ENCODE results near the gene POMT1.
"Not testable (repeated sequence)": the region's sequence is repeated elsewhere in the genome, so short reads cannot be mapped to it uniquely, and the experiment has no call there.

Gene POMT1

DNA sequence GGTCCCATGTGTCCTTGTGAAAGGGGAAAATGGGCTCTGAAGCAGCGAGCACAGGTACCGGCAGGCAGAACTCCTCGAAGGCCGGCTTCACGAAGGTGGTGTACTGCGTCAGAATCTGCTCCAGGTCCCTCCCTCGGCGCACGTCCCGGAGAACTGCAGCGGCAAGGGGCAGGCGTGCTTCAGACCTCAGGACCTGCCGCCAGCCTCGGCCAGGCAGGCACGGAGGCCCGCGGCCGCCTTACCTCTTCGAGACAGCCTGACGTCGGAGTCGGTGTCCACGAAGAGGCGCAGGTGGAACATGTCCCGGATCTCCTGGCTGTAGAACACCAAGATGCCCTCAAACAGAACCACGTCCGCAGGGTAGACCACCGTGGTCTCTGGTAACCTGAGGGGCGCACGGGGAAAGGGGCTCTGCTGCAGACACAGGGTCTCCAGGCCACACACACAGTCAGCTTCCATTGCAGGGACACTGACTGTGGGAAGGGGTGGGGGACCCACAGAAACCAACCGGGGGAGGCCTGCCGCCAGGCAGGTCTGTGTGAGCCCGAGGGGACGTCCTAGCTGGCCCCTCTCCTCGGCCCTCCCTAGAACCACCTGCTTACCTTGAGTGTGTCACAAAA, 26.3 kb downstream of the POMT1 start:
- DNase-seq, result no peak

DNA sequence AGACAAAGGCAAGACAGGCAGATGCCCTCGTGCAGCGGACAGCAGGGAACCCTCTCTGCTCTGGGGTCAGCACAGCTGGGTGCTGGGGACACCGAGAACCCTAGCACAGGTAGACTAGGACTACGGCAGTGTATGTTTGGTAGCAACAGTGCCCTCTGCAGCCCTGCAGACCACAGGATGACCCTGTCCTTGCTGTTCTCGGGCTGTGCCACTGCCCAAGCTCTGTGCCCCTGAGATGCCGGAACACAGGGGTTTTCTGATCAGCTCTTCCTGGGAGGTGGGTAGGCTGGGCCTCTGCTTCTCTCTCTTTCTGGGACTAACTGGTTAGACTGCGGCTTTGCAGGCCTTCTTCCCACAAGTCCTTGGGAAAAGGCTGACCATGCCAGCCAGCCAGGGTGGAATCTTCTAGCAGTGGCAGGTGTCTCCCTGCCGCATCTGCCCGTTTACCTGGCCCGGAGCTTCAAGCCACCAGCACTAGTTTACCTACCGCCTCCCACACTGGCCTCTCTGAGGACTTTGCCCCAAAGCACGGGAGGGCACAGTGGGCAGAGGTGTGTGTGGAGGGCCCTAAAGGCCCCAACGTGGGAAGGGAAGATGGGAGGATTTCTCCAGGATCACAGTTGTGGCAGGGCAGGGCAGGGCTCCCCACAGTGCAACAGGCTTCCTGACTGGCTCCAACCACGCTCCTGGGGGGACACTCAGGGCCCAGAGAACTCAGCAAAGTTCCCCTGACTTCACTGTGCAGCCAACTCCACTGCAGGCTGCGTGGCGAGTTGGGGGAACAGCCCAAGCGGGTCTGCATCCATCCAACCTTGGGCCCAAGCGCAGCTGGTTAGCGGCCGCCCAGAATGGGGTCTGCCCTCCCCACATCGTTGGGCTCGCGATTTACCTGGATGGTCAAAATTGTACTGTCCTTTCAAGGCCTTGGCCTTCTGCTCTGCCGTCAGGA, 27.2 kb downstream of the POMT1 start:
- no peak for DNase-seq

- DNase-seq, result peak; percentile 16
These were observed 27.8 kb downstream of the POMT1 start for GRCh38 chr9:131530546-131530919.

DNA sequence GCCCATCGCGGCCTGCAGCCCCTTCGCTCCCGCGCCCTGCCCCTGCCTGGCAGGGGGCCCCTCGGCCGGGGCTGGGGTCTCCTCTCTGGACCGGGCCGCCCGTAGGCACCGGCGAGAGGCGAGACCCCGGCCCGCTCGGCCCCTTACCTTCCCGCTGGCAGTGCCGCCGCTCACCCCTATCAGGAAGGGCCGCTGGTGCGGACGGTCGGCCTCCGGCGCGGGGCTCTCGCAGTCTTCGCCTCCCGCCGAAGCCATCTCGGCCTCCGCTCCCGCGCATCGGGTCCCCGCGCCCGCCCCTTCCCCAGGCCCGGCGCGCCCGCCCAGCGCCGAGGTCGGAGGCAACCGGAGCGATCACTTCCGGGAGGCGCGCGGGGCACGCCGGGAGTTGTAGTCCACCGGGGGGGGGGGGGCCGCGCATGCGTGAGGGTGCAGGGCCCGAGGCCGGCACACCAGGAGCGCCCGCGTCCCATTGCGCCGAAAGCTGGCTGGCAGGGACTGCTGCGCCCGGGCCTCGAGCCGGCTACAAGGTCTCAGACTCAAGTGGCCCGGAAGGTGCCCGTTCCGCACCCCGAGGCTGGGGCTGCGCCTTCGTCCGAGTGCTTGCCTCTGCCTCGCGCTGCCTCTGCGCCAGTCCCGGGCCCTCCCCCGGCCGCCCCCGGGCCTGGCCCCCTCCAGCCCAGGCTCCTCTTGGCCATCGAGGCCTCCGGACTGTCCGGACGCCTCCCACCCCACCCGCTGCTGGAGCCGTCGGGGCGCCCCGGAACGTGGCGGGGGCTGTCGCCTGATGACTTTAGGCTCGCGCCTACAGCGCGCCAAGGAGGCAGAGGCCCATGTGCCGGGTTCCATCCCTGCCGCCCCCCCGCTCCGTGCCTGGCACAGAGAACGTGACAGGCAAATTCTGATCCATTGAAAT, 28.5 kb downstream of the POMT1 start, which contains the start of gene UCK1:
Gene UCK1, minus strand, starts transcription at position 344 of the 913 bp plus-strand sequence. Its CDS starts 89 bp downstream, at position 255.
- DNase-seq, result peak; percentile 87

- DNase-seq, result no peak
These were observed 32.1 kb downstream of the POMT1 start for GRCh38 chr9:131534721-131535237.

DNA sequence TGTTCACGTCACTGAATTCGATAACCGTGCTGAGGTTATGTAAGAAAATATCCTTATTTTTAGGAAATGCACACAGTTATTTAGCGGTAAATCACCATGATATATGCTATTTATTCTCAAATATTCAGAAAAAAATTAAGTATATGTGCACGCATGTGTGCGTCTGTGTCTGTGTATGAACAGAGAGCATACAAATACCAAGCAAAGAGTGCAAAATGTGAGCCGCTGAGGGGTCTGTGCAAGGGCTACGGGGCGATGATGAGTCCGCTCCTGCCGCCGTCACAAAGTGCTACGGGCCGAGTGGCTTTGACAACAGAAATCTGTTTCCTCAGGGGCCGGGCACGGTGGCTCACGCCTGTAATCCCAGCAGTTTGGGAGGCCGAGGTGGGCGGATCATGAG, 35.2 kb downstream of the POMT1 start:
- no peak for DNase-seq

- DNase-seq, result no peak
These were observed 36.7 kb downstream of the POMT1 start for GRCh38 chr9:131539223-131539923.

- DNase-seq, result peak; percentile 38
These were observed 40.4 kb downstream of the POMT1 start for GRCh38 chr9:131543141-131543540.

GRCh38 chr9:131545003-131545785, 42.5 kb downstream of the POMT1 start, which contains the start of gene PRRT1B:
Gene PRRT1B (plus strand): TSS chr9:131545523. CDS start chr9:131545616, 93 bp downstream.
- DNase-seq, result no peak

DNA sequence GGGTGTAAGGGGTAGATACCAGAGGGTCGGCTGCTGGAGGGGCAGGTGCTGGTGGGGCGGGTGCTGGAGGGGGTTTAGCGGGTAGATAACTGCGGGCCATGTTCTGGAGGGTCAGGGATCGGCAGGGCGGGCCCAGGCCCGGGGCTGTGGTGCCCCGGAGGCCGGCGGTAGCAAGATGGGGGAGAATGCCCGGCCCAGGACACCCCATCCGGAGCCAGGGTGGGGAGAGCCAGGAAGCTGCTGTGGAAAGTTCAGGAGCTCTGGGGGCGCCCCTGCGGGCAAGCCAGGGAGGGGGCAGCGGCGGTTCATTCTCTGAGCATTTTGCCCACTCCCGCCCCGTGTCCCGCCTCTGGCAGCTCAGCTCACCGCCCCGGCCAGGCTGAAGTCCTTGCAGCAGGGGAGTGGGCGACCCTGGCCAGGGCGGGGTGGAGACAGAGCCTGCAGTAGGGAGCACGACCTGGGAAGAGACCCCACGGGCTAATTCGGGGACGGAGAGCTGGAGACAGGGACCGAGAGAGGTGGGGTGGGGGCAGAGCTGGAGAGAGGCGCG, 43.1 kb downstream of the POMT1 start:
- DNase-seq, result no peak

- peak; percentile 95 for DNase-seq
These were observed 43.8 kb downstream of the POMT1 start for GRCh38 chr9:131546336-131547084.

- not testable (repeated sequence) for DNase-seq
These were observed 46.5 kb downstream of the POMT1 start for GRCh38 chr9:131549186-131549585.

DNA sequence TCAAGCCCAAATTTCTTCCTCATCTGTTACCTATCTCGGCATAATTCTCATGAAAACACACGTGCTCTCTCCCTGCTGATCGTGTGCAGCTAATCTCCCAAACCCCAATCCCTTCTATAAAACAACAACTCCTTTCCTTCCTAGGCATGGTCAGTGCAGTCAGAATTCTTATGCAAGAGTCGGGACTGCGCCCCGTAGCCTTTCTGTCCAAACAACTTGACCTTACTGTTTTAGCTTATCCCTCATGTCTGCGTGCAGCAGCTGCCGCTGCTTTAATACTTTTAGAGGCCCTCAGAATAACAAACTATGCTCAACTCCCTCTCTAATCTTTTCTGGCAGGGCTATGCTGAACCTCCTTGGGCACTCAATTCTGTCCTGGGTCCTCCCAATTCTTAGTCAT, 47.7 kb downstream of the POMT1 start:
- not testable (repeated sequence) for DNase-seq

DNA sequence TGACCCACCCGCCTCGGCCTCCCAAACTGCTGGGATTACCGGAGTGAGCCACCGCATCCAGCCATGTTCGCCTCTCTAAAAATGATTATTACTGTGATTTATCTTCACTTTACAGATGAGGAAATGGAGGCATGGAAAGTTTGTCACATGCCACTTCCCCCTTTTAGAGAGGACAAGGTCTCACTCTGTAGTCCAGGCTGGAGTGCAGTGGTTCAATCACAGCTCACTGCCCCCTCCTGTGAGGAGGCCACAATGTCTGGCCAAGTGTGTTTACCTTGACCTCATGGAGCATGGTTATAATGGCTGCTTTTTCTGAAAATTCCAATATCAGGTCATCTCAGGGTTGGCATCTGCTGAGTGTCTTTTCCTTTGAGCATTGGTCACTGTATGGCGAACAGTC, 49.3 kb downstream of the POMT1 start:
- DNase-seq, result no peak

- DNase-seq, result no peak
These were observed 51.5 kb downstream of the POMT1 start for GRCh38 chr9:131554087-131554842.

DNA sequence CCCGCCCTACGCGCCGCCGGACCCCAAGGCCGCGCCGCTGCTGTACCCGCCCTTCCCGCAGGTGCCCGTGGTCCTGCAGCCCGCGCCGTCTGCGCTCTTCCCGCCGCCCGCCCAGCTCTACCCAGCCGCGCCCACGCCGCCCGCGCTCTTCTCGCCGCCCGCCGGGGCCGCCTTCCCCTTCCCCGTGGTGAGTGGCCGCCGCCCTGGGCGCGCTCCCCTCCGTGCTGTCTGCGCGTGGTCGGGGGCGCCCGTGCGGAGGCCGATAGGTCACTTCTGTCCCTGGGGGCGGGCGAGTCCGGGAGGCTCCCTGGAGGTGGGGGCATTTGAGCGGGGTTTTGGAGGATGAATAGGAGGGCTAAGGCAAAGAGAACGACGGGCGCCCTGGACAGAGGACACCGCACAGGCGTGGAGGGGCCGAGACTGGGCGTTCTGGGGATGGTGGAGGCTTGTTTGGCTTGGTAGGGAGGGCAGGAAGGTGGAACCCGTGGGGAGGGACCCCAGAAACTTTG, 52.2 kb downstream of the POMT1 start:
- DNase-seq, result no peak

GRCh38 chr9:131555841-131556673, 53.3 kb downstream of the POMT1 start:
- no peak for DNase-seq

All from NCI-H2171 treated with DMSO at 0.1 percent for 48 hours (cell line).